RWPE1 (cell line): ENCODE data around the gene DOK1.

Source experiments
- CTCF ChIA-PET: fragments of 350-600 bp; sonication (Branson Sonifier 250); formaldehyde crosslinking; extraction: SDS; loops from one replicate; lab custom pipeline; 2021; lab: Yijun Ruan, JAX
- POLR2A ChIA-PET: fragments of 400-600 bp; formaldehyde crosslinking; extraction: SDS; loops from one replicate; lab custom pipeline; 2020; ENCODE audit warnings: antibody characterized with exemption; ENCODE audit not compliant: low non-redundant PET; lab: Yijun Ruan, JAX
- DNase-seq: peaks from one replicate; pipeline ENCODE4 v3.0.0; 2012; ENCODE audit warnings: low spot score
- H3K27ac ChIP-seq: fragments of 450-650 bp; 2 replicates; pipeline ENCODE4 v1.5.1; 2017
- CTCF ChIP-seq: fragments of 450-650 bp; conservative IDR thresholded peaks from 2 replicates; pipeline ENCODE4 v1.5.1; 2017; ENCODE audit warnings: low read depth, mild to moderate bottlenecking

DOK1 gene

GRCh38 chr2:74602586-74603281 is 48.2 kb downstream of the DOK1 start:
- no peak overlapping the region for H3K27ac ChIP-seq
- ChIA-PET POLR2A (no interaction called here), CTCF (interaction anchor here (1.1 kb wide), 1 partner anchor 120 kb away, joined by 4 read pairs; the partner anchor contains the start of genes CCDC142 and TTC31)
- no peak for TF ChIP-seq CTCF
- peak; percentile 41 for DNase-seq

- CTCF ChIA-PET = interaction anchor here (0.6 kb wide), 1 partner anchor 61 kb away, joined by 3 read pairs; no protein-coding TSS in a partner anchor
- no peak overlapping the region for H3K27ac ChIP-seq
- no peak for DNase-seq
- TF ChIP-seq CTCF = no peak
- POLR2A ChIA-PET = no interaction called here
Measured at GRCh38 chr2:74603282-74604000, 48.9 kb downstream of the DOK1 start.

- ChIA-PET CTCF (no interaction called here), POLR2A (no interaction called here)
- DNase-seq = no peak
- TF ChIP-seq CTCF = no peak
- H3K27ac ChIP-seq = no peak overlapping the region
Measured at GRCh38 chr2:74606927-74607326, 52.4 kb downstream of the DOK1 start.
